Brain microvascular endothelial cell (primary cell): ENCODE results near the gene ADAM15.

Source experiments
- DNase-seq: peaks from one replicate; pipeline ENCODE4 v3.0.0-alpha.2; 2020
- H3K27ac ChIP-seq: fragments of 250-450 bp; sonication (Bioruptor Pico); 2 replicates; pipeline ENCODE4 v1.5.1; 2020; ENCODE audit warnings: mild to moderate bottlenecking, moderate library complexity
- H3K27me3 ChIP-seq: fragments of 250-450 bp; sonication (Bioruptor Pico); replicated peaks from 2 replicates; pipeline ENCODE4 v1.5.1; 2020; ENCODE audit warnings: mild to moderate bottlenecking
- H3K36me3 ChIP-seq: fragments of 250-450 bp; sonication (Bioruptor Pico); replicated peaks from 2 replicates; pipeline ENCODE4 v1.5.1; 2020; ENCODE audit warnings: mild to moderate bottlenecking
- H3K4me3 ChIP-seq: 2 replicates; pipeline ENCODE4 v1.5.1; 2011; ENCODE audit warnings: low read depth, mild to moderate bottlenecking, control low read depth, low read length, moderate library complexity
- CTCF ChIP-seq: IDR thresholded peaks from 2 replicates; pipeline ENCODE4 v1.5.1; 2011; ENCODE audit warnings: low read depth, mild to moderate bottlenecking, moderate library complexity, low read length, control low read depth, inconsistent platforms; ENCODE audit errors: missing control alignments
- in situ Hi-C: cut with HindIII; loops from 2 replicates; pipeline ENCODE4 v1.10.0; 2017; ENCODE audit warnings: low sequenced_read_pairs, low pct_ligation_motif_present

Gene ADAM15

GRCh38 chr1:155068599-155068998, 17.5 kb downstream of the ADAM15 start:
- Histone ChIP-seq H3K36me3 (peaks cover 3% of the 10 kb centered on the region), H3K4me3 (no peak overlapping the region), H3K27me3 (no peaks in the 10 kb centered on the region), H3K27ac (no peak overlapping the region)
- in situ Hi-C loops: no loop called here
- DNase-seq: no peak
- no peak for TF ChIP-seq CTCF

GRCh38 chr1:155069551-155070157, 18.5 kb downstream of the ADAM15 start:
- Histone ChIP-seq H3K27me3 (no peaks in the 10 kb centered on the region), H3K36me3 (peaks cover 3% of the 10 kb centered on the region), H3K27ac (no peak overlapping the region), H3K4me3 (no peak overlapping the region)
- in situ Hi-C loops: no loop called here
- no peak for TF ChIP-seq CTCF
- no peak for DNase-seq

- Histone ChIP-seq H3K36me3 (peaks cover 3% of the 10 kb centered on the region), H3K27me3 (no peaks in the 10 kb centered on the region), H3K27ac (no peak overlapping the region), H3K4me3 (peak overlapping the region; percentile 52)
- DNase-seq: no peak
- in situ Hi-C loops: no loop called here
- no peak for TF ChIP-seq CTCF
Measured at GRCh38 chr1:155070158-155070621, 19.1 kb downstream of the ADAM15 start.

GRCh38 chr1:155070721-155071569, 19.8 kb downstream of the ADAM15 start:
- no peak overlapping the region for H3K27ac ChIP-seq
- peak; percentile 53 for DNase-seq
- peak; percentile 53 for TF ChIP-seq CTCF
- in situ Hi-C loops: no loop called here
- peak overlapping the region; percentile 52 for H3K4me3 ChIP-seq
- H3K27me3 ChIP-seq: no peaks in the 10 kb centered on the region
- peaks cover 3% of the 10 kb centered on the region for H3K36me3 ChIP-seq

GRCh38 chr1:155071701-155072100, 20.6 kb downstream of the ADAM15 start:
- Histone ChIP-seq H3K36me3 (peaks cover 3% of the 10 kb centered on the region), H3K27ac (no peak overlapping the region), H3K27me3 (no peaks in the 10 kb centered on the region), H3K4me3 (no peak overlapping the region)
- no peak for TF ChIP-seq CTCF
- in situ Hi-C loops: no loop called here
- DNase-seq: no peak
